Tibial nerve (tissue), 4 donors: ENCODE measurements around the gene GRPEL2. TPM values are rescaled to one million over a fixed set of nuclear protein-coding genes. Genes with fewer than 3 reads are reported as not detected.

Source experiments
- DNase-seq, 2 donors: peaks; one replicate each; pipeline ENCODE4 v3.0.0-alpha.2; 2019; ENCODE audit warnings: low spot score in 2 of 2
- H3K27ac ChIP-seq, 4 donors: fragments of 200-600 bp; sonication (generic) in 3 of 4; one replicate each; pipeline ENCODE4 v1.5.1; 2017 to 2019; ENCODE audit warnings: mild to moderate bottlenecking in 1 of 4
- H3K27me3 ChIP-seq, 2 donors: fragments of 200-600 bp; sonication (generic) in 1 of 2; one replicate each; pipeline versions ENCODE4 v1.5.1 to v1.6.0; 2017 to 2019
- H3K36me3 ChIP-seq, 3 donors: fragments of 200-600 bp; sonication (generic); one replicate each; pipeline ENCODE4 v1.5.1; 2018 to 2019
- H3K4me1 ChIP-seq, 4 donors: fragments of 200-600 bp; sonication (generic) in 3 of 4; one replicate each; pipeline ENCODE4 v1.5.1; 2017 to 2019
- H3K4me3 ChIP-seq, 4 donors: fragments of 200-600 bp; sonication (generic) in 3 of 4; one replicate each; pipeline ENCODE4 v1.5.1; 2017 to 2019; ENCODE audit warnings: mild to moderate bottlenecking in 1 of 4, moderate library complexity in 1 of 4
- H3K9me3 ChIP-seq, 4 donors: fragments of 200-600 bp; sonication (generic) in 3 of 4; one replicate each; pipeline ENCODE4 v1.5.1; 2017 to 2019
- EP300 ChIP-seq, 2 donors: sonication (generic); formaldehyde crosslinking; IDR thresholded peaks; one replicate each; pipeline ENCODE4 v1.6.1; 2017; ENCODE audit warnings: antibody characterized with exemption in 2 of 2, mild to moderate bottlenecking in 1 of 2
- POLR2A ChIP-seq, 2 donors: fragments of 450-650 bp; IDR thresholded peaks; one replicate each; pipeline ENCODE4 v1.6.1; 2017; ENCODE audit warnings: antibody characterized with exemption in 2 of 2, mild to moderate bottlenecking in 2 of 2, moderate library complexity in 2 of 2
- WGBS, 2 donors: methylation state at CpG; one replicate each; pipeline ENCODE4 v1.1.5; 2018; 5-methylcytosine and 5-hydroxymethylcytosine counted together
- total RNA-seq, 4 donors: library from RNA; depleted of rRNA; stranded (reverse); fragments of >200 nt; gene quantifications; one replicate each; pipeline ENCODE4 v1.1.0, GENCODE V29; 2016
- TF ChIP-seq, protein P1 (sequence below), 5 experiments: fragments of 200-600 bp in 3 of 5; fragments of 450-650 bp in 2 of 5; sonication (generic) in 3 of 5; IDR thresholded peaks; one replicate each; pipeline ENCODE4 v1.5.1; 2016 to 2019; ENCODE audit warnings: antibody characterized with exemption in 5 of 5, mild to moderate bottlenecking in 3 of 5, moderate library complexity in 2 of 5

The GRPEL2 gene
- total RNA-seq, 4 donors from 2014 or later, result 6.5 to 13.5 (median 10.3) TPM

DNA sequence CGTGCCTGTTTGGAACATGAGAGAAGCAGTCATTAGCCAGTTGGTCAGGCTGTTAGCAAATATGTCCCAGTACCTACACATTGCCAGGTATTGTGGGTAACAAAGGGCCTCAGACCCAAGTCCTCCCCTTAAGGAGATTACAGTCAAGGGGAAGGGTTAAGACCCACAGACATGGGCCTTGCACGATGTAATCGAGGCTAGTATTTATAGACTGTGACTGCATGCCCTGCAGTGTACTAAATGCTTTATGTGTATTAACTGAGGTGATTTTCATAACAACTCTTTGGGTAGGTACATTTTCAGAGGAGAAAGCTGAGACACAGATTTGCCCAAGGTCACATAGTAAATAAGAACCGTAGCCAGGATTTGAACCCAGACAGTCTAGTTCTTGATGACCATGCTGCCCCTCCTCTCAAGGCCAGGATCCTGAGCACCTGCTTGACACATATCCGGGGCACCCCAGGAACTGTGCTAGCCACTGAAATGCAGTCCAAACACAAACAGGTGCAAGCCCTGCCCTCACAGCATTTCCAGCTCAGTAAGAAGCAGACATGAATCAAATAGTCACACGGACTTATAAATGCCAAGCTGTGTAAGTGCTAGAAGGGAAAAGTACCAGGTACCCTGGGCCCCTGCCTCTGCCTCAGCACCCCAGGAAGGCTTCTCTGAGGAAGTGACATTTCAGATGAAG, 32.0 kb upstream of the GRPEL2 start:
- 79% methylated on average over 6 of the region's 6 CpGs for WGBS, 2 donors
- H3K27me3 ChIP-seq, result no peaks in the 10 kb centered on the region
- H3K27ac ChIP-seq, result no peak overlapping the region
- H3K9me3 ChIP-seq, result no peaks in the 10 kb centered on the region
- H3K4me1 ChIP-seq, result peaks cover 0 to 4% (median 0%) of the 10 kb centered on the region in 4 donors
- DNase-seq, result no peak
- H3K4me3 ChIP-seq, result no peak overlapping the region
- TF ChIP-seq EP300 (IDR thresholded peaks at IDR 0.05), result no peak
- TF ChIP-seq POLR2A (IDR thresholded peaks at IDR 0.05), result no peak
- TF ChIP-seq, protein P1, sequence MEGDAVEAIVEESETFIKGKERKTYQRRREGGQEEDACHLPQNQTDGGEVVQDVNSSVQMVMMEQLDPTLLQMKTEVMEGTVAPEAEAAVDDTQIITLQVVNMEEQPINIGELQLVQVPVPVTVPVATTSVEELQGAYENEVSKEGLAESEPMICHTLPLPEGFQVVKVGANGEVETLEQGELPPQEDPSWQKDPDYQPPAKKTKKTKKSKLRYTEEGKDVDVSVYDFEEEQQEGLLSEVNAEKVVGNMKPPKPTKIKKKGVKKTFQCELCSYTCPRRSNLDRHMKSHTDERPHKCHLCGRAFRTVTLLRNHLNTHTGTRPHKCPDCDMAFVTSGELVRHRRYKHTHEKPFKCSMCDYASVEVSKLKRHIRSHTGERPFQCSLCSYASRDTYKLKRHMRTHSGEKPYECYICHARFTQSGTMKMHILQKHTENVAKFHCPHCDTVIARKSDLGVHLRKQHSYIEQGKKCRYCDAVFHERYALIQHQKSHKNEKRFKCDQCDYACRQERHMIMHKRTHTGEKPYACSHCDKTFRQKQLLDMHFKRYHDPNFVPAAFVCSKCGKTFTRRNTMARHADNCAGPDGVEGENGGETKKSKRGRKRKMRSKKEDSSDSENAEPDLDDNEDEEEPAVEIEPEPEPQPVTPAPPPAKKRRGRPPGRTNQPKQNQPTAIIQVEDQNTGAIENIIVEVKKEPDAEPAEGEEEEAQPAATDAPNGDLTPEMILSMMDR (IDR thresholded peaks at IDR 0.05), result no peak
- peaks cover 0 to 77% (median 0%) of the 10 kb centered on the region in 3 donors for H3K36me3 ChIP-seq

DNA sequence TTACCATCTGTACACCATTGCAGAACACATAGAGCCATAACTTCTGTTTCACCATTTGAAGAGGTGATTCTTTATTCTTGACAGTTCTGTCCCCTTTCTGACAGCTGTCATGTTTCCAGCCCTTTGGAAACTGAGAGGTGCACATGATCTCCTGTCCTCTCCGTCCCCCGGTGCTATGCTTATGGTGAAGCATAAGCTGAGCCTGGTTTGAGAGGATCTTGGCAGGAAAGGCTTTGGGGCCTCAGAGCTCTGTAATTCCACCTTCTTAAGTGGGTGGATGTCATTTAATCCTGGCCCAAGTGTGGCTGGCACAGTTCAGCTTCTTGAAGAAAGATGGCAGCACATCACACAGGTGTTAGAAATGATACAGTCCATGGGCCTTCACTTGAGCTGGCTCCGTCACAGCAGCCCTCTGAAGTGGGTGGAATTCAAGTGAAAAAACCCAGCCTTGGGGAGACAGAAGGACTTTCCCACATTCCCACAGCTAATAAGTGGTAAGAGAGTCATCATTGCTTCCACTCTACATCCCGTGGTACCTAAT, 30.7 kb upstream of the GRPEL2 start:
- Histone ChIP-seq H3K4me3 (no peak overlapping the region), H3K27ac (no peak overlapping the region), H3K4me1 (peaks cover 0 to 4% (median 0%) of the 10 kb centered on the region in 4 donors), H3K27me3 (no peaks in the 10 kb centered on the region), H3K9me3 (no peaks in the 10 kb centered on the region), H3K36me3 (peaks cover 0 to 74% (median 0%) of the 10 kb centered on the region in 3 donors)
- 88 to 89% methylated on average over 4 of the region's 4 CpGs for WGBS, 2 donors
- TF ChIP-seq EP300 (IDR thresholded peaks at IDR 0.05) (no peak), POLR2A (IDR thresholded peaks at IDR 0.05) (no peak)
- TF ChIP-seq, protein P1 (IDR thresholded peaks at IDR 0.05), result no peak
- no peak for DNase-seq

DNA sequence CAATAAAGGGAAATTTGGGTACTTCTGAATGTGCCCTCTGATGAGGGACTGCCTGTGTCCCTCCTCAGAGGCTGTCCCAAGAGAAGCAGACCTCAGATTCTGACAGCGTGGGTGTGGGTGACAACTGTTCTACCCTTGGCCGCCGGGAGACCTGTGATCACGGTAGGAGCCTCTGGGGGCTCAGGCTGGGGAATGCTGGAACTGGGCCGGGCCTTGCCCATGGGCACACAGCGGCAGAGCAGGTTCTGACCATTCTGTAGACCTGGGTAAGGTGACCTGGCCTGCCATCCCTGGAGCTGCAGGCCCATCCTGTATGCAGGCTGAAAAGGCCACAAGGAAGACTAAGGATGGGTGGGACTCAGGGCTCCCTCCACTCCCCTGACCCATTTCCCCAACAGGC, 29.5 kb upstream of the GRPEL2 start:
- H3K36me3 ChIP-seq, result peaks cover 0 to 74% (median 0%) of the 10 kb centered on the region in 3 donors
- WGBS, 2 donors, result 84 to 90% methylated on average over 6 of the region's 6 CpGs

DNA sequence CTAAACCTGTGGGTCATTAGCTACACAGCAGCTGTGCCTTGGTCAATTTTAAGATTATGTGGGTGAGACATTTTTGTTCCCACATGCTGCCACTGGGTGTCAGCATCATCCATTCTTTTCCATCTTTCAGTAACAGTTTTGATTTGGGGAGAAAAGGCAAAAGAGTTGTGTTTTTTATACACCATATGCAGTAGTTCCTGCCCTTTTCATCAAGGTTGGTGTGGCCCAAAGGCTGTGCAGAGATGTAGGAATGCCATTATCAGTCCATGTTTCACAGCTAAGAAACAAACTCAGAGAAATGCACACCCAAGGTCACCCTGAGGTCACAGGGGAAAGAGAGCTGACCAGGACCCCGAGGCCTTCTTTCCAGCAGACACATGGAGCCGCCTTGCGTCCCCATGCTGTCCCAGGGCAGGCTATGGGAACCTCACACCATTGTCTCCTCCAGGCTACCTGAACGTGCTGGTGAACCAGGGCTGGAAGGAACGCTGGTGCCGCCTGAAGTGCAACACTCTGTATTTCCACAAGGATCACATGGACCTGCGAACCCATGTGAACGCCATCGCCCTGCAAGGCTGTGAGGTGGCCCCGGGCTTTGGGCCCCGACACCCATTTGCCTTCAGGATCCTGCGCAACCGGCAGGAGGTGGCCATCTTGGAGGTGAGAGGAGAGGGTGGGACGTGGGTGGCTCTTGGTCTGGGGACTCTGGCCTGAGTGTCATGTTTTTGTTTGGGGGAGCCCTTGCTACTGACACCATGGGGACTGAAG, 27.8 kb upstream of the GRPEL2 start:
- peak in 1 of 2 donors; percentile 26 for DNase-seq
- Histone ChIP-seq H3K27ac (no peak overlapping the region), H3K4me1 (peaks cover 0 to 12% (median 10%) of the 10 kb centered on the region in 4 donors), H3K36me3 (peaks cover 0 to 67% (median 0%) of the 10 kb centered on the region in 3 donors), H3K27me3 (no peaks in the 10 kb centered on the region), H3K9me3 (no peaks in the 10 kb centered on the region), H3K4me3 (no peak overlapping the region)
- TF ChIP-seq, protein P1 (IDR thresholded peaks at IDR 0.05), result peak; percentile 45 to 76 (median 58)
- no peak for TF ChIP-seq EP300 (IDR thresholded peaks at IDR 0.05)
- 68 to 80% methylated on average over 8 to 14 of the region's 14 CpGs for WGBS, 2 donors

More for the DNA sequence above, 29.5 kb upstream of the GRPEL2 start:
- Histone ChIP-seq H3K27ac (no peak overlapping the region), H3K27me3 (no peaks in the 10 kb centered on the region), H3K4me1 (peaks cover 0 to 10% (median 5%) of the 10 kb centered on the region in 4 donors), H3K4me3 (no peak overlapping the region), H3K9me3 (no peaks in the 10 kb centered on the region)
- DNase-seq, result no peak
- no peak for TF ChIP-seq POLR2A (IDR thresholded peaks at IDR 0.05)
- TF ChIP-seq, protein P1 (IDR thresholded peaks at IDR 0.05), result no peak
- no peak for TF ChIP-seq EP300 (IDR thresholded peaks at IDR 0.05)
